SK-N-MC (cell line): ENCODE measurements around the gene PCNT.

Experiments
- DNase-seq: peaks from one replicate; pipeline ENCODE4 v3.0.0-alpha.2; 2011; ENCODE audit warnings: low read depth, low spot score
- H3K27ac ChIP-seq: fragments of 200-600 bp; sonication (generic); 2 replicates; pipeline ENCODE4 v1.5.1; 2016; ENCODE audit warnings: mixed run types
- H3K36me3 ChIP-seq: fragments of 200-600 bp; sonication (generic); 2 replicates; pipeline ENCODE4 v1.6.1; 2017; ENCODE audit warnings: antibody characterized with exemption, low read length, mixed read lengths; ENCODE audit not compliant: insufficient read depth
- H3K4me3 ChIP-seq: fragments of 200-600 bp; sonication (generic); 2 replicates; pipeline ENCODE4 v1.5.1; 2016
- H3K9ac ChIP-seq: fragments of 200-600 bp; sonication (generic); 2 replicates; pipeline ENCODE4 v1.8.0; 2017; ENCODE audit warnings: mixed run types, mixed read lengths; ENCODE audit not compliant: insufficient read length
- H3K9me3 ChIP-seq: fragments of 200-600 bp; sonication (generic); 2 replicates; pipeline ENCODE4 v1.6.1; 2017; ENCODE audit warnings: low read depth, mild to moderate bottlenecking, antibody characterized with exemption, low read length, moderate library complexity, mixed read lengths
- EZH2 ChIP-seq: fragments of 200-600 bp; sonication (generic); IDR thresholded peaks from one replicate; pipeline ENCODE4 v1.6.1; 2017; ENCODE audit warnings: antibody characterized with exemption
- FOXP2 ChIP-seq: optimal IDR thresholded peaks from 2 replicates; pipeline ENCODE3; 2011; ENCODE audit warnings: mild to moderate bottlenecking, moderate library complexity; ENCODE audit not compliant: insufficient read depth; ENCODE audit errors: extremely low read length, control extremely low read depth
- POLR2AphosphoS5 ChIP-seq: IDR thresholded peaks from 2 replicates; pipeline ENCODE4 v1.6.1; 2012; ENCODE audit warnings: mild to moderate bottlenecking, low read depth, low read length, borderline replicate concordance

PCNT gene

GRCh38 chr21:46374761-46375389 is 50.9 kb downstream of the PCNT start:
- no peaks in the 10 kb centered on the region for H3K9me3 ChIP-seq
- DNase-seq = no peak
- no peak overlapping the region for H3K9ac ChIP-seq
- no peak overlapping the region for H3K27ac ChIP-seq
- no peak overlapping the region for H3K4me3 ChIP-seq
- H3K36me3 ChIP-seq = peaks cover 17% of the 10 kb centered on the region; the same call in 1 of the 2 replicates
- TF ChIP-seq POLR2AphosphoS5 (no peak), FOXP2 (no peak), EZH2 (no peak)

- H3K9ac ChIP-seq = no peak overlapping the region
- TF ChIP-seq FOXP2 = no peak
- no peak for TF ChIP-seq POLR2AphosphoS5
- TF ChIP-seq EZH2 = no peak
- DNase-seq = no peak
- H3K4me3 ChIP-seq = no peak overlapping the region
- no peaks in the 10 kb centered on the region for H3K9me3 ChIP-seq
- H3K36me3 ChIP-seq = peaks cover 17% of the 10 kb centered on the region; the same call in 1 of the 2 replicates
- no peak overlapping the region for H3K27ac ChIP-seq
Measured at GRCh38 chr21:46375560-46376230, 51.7 kb downstream of the PCNT start.

- DNase-seq = no peak
- H3K9me3 ChIP-seq = no peaks in the 10 kb centered on the region
- no peak overlapping the region for H3K4me3 ChIP-seq
- H3K36me3 ChIP-seq = peaks cover 18% of the 10 kb centered on the region; the same call in 1 of the 2 replicates
- no peak overlapping the region for H3K9ac ChIP-seq
- no peak overlapping the region for H3K27ac ChIP-seq
- TF ChIP-seq FOXP2 = no peak
- no peak for TF ChIP-seq EZH2
- TF ChIP-seq POLR2AphosphoS5 = no peak
Measured at GRCh38 chr21:46376231-46376628, 52.3 kb downstream of the PCNT start.

- no peak overlapping the region for H3K27ac ChIP-seq
- no peaks in the 10 kb centered on the region for H3K9me3 ChIP-seq
- no peak overlapping the region for H3K4me3 ChIP-seq
- H3K36me3 ChIP-seq = peaks cover 19% of the 10 kb centered on the region; the same call in 1 of the 2 replicates
- no peak for DNase-seq
- TF ChIP-seq POLR2AphosphoS5 (no peak), FOXP2 (no peak), EZH2 (no peak)
- H3K9ac ChIP-seq = no peak overlapping the region
Measured at GRCh38 chr21:46376856-46377453, 53.0 kb downstream of the PCNT start.

- Histone ChIP-seq H3K4me3 (no peak overlapping the region), H3K27ac (no peak overlapping the region), H3K36me3 (peaks cover 19% of the 10 kb centered on the region; the same call in 1 of the 2 replicates), H3K9me3 (no peaks in the 10 kb centered on the region), H3K9ac (no peak overlapping the region)
- no peak for DNase-seq
- TF ChIP-seq POLR2AphosphoS5 (no peak), EZH2 (no peak)
Measured at GRCh38 chr21:46377789-46378188, 53.8 kb downstream of the PCNT start.

- Histone ChIP-seq H3K9me3 (no peaks in the 10 kb centered on the region), H3K4me3 (no peak overlapping the region), H3K27ac (no peak overlapping the region), H3K9ac (no peak overlapping the region), H3K36me3 (peaks cover 19% of the 10 kb centered on the region; the same call in 1 of the 2 replicates)
- TF ChIP-seq EZH2 = no peak
- no peak for TF ChIP-seq POLR2AphosphoS5
- no peak for TF ChIP-seq FOXP2
- DNase-seq = no peak
Measured at GRCh38 chr21:46379105-46379504, 55.1 kb downstream of the PCNT start.

- peaks cover 25% of the 10 kb centered on the region; the same call in 1 of the 2 replicates for H3K36me3 ChIP-seq
- H3K27ac ChIP-seq = no peak overlapping the region
- no peak overlapping the region for H3K9ac ChIP-seq
- no peak for TF ChIP-seq POLR2AphosphoS5
- TF ChIP-seq FOXP2 = no peak
- TF ChIP-seq EZH2 = no peak
- H3K9me3 ChIP-seq = no peaks in the 10 kb centered on the region
- no peak for DNase-seq
- no peak overlapping the region for H3K4me3 ChIP-seq
Measured at GRCh38 chr21:46379691-46380090, 55.7 kb downstream of the PCNT start.

- Histone ChIP-seq H3K9ac (no peak overlapping the region), H3K36me3 (peaks cover 30% of the 10 kb centered on the region; the same call in 1 of the 2 replicates), H3K27ac (no peak overlapping the region), H3K9me3 (no peaks in the 10 kb centered on the region), H3K4me3 (no peak overlapping the region)
- TF ChIP-seq EZH2 = no peak
- no peak for TF ChIP-seq POLR2AphosphoS5
- TF ChIP-seq FOXP2 = no peak
- DNase-seq = no peak
Measured at GRCh38 chr21:46381541-46381940, 57.6 kb downstream of the PCNT start.
